Left renal cortex interstitium (tissue), 4 donors: Measurements from ENCODE around the gene TTC17. TPM values are rescaled to one million over a fixed set of nuclear protein-coding genes. Genes with fewer than 3 reads are reported as not detected.
"Not testable (repeated sequence)": the region's sequence is repeated elsewhere in the genome, so short reads cannot be mapped to it uniquely, and the experiment has no call there.

Experiments
- DNase-seq, 4 donors: peaks; one replicate each; pipeline ENCODE4 v3.0.0-alpha.2; 2013; ENCODE audit warnings: low read depth in 4 of 4, low spot score in 2 of 4, missing footprints in 1 of 4
- polyA plus RNA-seq, 4 donors: library from polyadenylated mRNA; unstranded; fragments of 120-200 nt; gene quantifications; one replicate each; pipeline ENCODE4 v1.2.1, GENCODE V29; 2013; ENCODE audit not compliant: insufficient read length in 4 of 4

TTC17 gene
- polyA plus RNA-seq, 4 donors: 79.4 to 191 (median 126) TPM

GRCh38 chr11:43382614-43383013, 23.9 kb downstream of the TTC17 start:
- DNase-seq: no peak

GRCh38 chr11:43384393-43384792, 25.7 kb downstream of the TTC17 start:
- DNase-seq: no peak

- DNase-seq: no peak
Measured at GRCh38 chr11:43392713-43393112, 34.0 kb downstream of the TTC17 start.

GRCh38 chr11:43393765-43394355, 35.1 kb downstream of the TTC17 start:
- no peak for DNase-seq

GRCh38 chr11:43396617-43397016, 37.9 kb downstream of the TTC17 start:
- DNase-seq: no peak

- DNase-seq: no peak
Measured at GRCh38 chr11:43397251-43397650, 38.5 kb downstream of the TTC17 start.

- DNase-seq: no peak
Measured at GRCh38 chr11:43399983-43400630, 41.4 kb downstream of the TTC17 start.

- no peak for DNase-seq
Measured at GRCh38 chr11:43401252-43401651, 42.5 kb downstream of the TTC17 start.

GRCh38 chr11:43401811-43402210, 43.1 kb downstream of the TTC17 start:
- not testable (repeated sequence) for DNase-seq

GRCh38 chr11:43403357-43404231, 44.9 kb downstream of the TTC17 start:
- no peak for DNase-seq

GRCh38 chr11:43404406-43404805, 45.7 kb downstream of the TTC17 start:
- no peak for DNase-seq

GRCh38 chr11:43404836-43405479, 46.2 kb downstream of the TTC17 start:
- DNase-seq: no peak

GRCh38 chr11:43408277-43408676, 49.6 kb downstream of the TTC17 start:
- DNase-seq: no peak

- DNase-seq: no peak
Measured at GRCh38 chr11:43410394-43410793, 51.7 kb downstream of the TTC17 start.

- DNase-seq: no peak
Measured at GRCh38 chr11:43418197-43418596, 59.5 kb downstream of the TTC17 start.

GRCh38 chr11:43419460-43419859, 60.7 kb downstream of the TTC17 start:
- DNase-seq: peak in 2 of 4 donors; percentile 6 to 36

GRCh38 chr11:43427971-43428370, 69.3 kb downstream of the TTC17 start:
- no peak for DNase-seq

GRCh38 chr11:43430916-43431315, 72.2 kb downstream of the TTC17 start:
- not testable (repeated sequence) for DNase-seq

- no peak for DNase-seq
Measured at GRCh38 chr11:43434893-43435292, 76.2 kb downstream of the TTC17 start.

- DNase-seq: no peak
Measured at GRCh38 chr11:43440486-43440885, 81.8 kb downstream of the TTC17 start.

- no peak for DNase-seq
Measured at GRCh38 chr11:43443811-43444210, 85.1 kb downstream of the TTC17 start.
